ENCODE results near the gene B4GALT3. TPM values are rescaled to one million over a fixed set of nuclear protein-coding genes. Genes with fewer than 3 reads are reported as not detected.

The B4GALT3 gene
- total and polyA plus RNA-seq, 2 of the 8 experiments (the other 6 are each of a cell fraction or from before 2014, with no cell fraction given), result 42.3 to 43.0 TPM

GRCh38 chr1:161162052-161162451 lies 15.3 kb downstream of the B4GALT3 start:
- no peak overlapping the region for H3K23ac ChIP-seq (ENCODE audit: insufficient read length)
- no peak overlapping the region for H4K5ac ChIP-seq (ENCODE audit: insufficient read length, low read depth, low read length)
- peaks cover 0 to 9% (median 7%) of the 10 kb centered on the region in 4 experiments; a peak in 5 of 8 replicates for H3K36me3 ChIP-seq (ENCODE audit: control insufficient read depth in 2 of 4, insufficient read depth in 4 of 4, low read length in 3 of 4)
- H2BK15ac ChIP-seq (ENCODE audit: low read length), result no peak overlapping the region
- POLR2A ChIA-PET (ENCODE audit: partially characterized antibody), result interaction anchor here (0.7 to 2.2 kb wide), 4 partner anchors 8 to 40 kb away, joined by 3 to 8 read pairs (median 4); partner anchors contain the start of genes DEDD, NDUFS2 and UFC1
- no peak overlapping the region for H3K56ac ChIP-seq (replicated peaks; ENCODE audit: insufficient read length, low read depth, low read length)
- no peak overlapping the region for H2BK12ac ChIP-seq (ENCODE audit: low read depth, low read length)
- peaks cover 17% of the 10 kb centered on the region for H3K23me2 ChIP-seq (ENCODE audit: low read depth, low read length)
- no peak overlapping the region for H2BK120ac ChIP-seq (replicated peaks; ENCODE audit: low read depth, low read length)
- no peak overlapping the region for H4K91ac ChIP-seq (replicated peaks; ENCODE audit: insufficient read length, low read length)
- no peak overlapping the region for H3K4me2 ChIP-seq (ENCODE audit: insufficient read depth in 1 of 2, low read depth in 2 of 2, low read length in 2 of 2)
- no peaks in the 10 kb centered on the region; the same call in 1 of the 2 replicates for H3K79me1 ChIP-seq (ENCODE audit: low read depth, low read length)
- H3K9ac ChIP-seq (replicated peaks in 1 of 4; ENCODE audit: extremely low read depth in 1 of 4, low read depth in 3 of 4, low read length in 3 of 4), result no peak overlapping the region
- FAIRE-seq (no peak), DNase-seq (ENCODE audit: low read depth in 1 of 2, low spot score in 2 of 2) (no peak)
- H3K79me2 ChIP-seq (ENCODE audit: control insufficient read depth in 1 of 2, insufficient read depth in 2 of 2, low read length in 2 of 2), result no peaks in the 10 kb centered on the region; a peak in 1 of 4 replicates
- H3K27me3 ChIP-seq (replicated peaks in 1 of 4; ENCODE audit: control insufficient read depth in 3 of 4, extremely low read depth in 1 of 4, insufficient read depth in 3 of 4, low read length in 3 of 4), result no peaks in the 10 kb centered on the region
- WGBS, 2 experiments (ENCODE audit: extremely low coverage in 1 of 2, insufficient coverage in 1 of 2, insufficient read length in 1 of 2, insufficient replicate concordance in 2 of 2, low coverage in 1 of 2, low lambda C conversion rate in 2 of 2, missing lambda C conversion rate in 1 of 2), result 87% methylated on average over 7 of the region's 7 CpGs; no CpG with 5 or more reads in 1 of the 2 experiments
- no peak overlapping the region for H3K27ac ChIP-seq (ENCODE audit: low read depth, low read length)
- H2AK5ac ChIP-seq (ENCODE audit: low read depth, low read length), result no peak overlapping the region
- no peak overlapping the region for H3K18ac ChIP-seq (ENCODE audit: extremely low read depth, low read length)
- H3K14ac ChIP-seq (ENCODE audit: insufficient read length), result no peak overlapping the region
- H2AFZ ChIP-seq (ENCODE audit: low read length), result no peak overlapping the region
- H2BK5ac ChIP-seq (ENCODE audit: low read depth, low read length), result no peak overlapping the region
- no peak overlapping the region for H4K8ac ChIP-seq (ENCODE audit: extremely low read depth, insufficient read depth, low read length)
- H3K4me3 ChIP-seq (ENCODE audit: extremely low read depth in 1 of 4, insufficient read depth in 2 of 4, low read depth in 3 of 4, low read length in 4 of 4), result no peak overlapping the region
- no peaks in the 10 kb centered on the region for H3K9me3 ChIP-seq (ENCODE audit: insufficient read depth in 2 of 2, low read depth in 1 of 2, low read length in 1 of 2)
- H3K4ac ChIP-seq (replicated peaks; ENCODE audit: insufficient read length, low read depth, low read length), result no peak overlapping the region
- CTCF ChIA-PET (ENCODE audit: partially characterized antibody), result interaction anchor here (0.6 to 5.2 kb wide), 6 partner anchors 7 to 66 kb away, joined by 3 to 32 read pairs (median 3); partner anchors contain the start of gene UFC1
- H2BK20ac ChIP-seq (ENCODE audit: low read length), result no peak overlapping the region
- no peaks in the 10 kb centered on the region for H4K20me1 ChIP-seq (replicated peaks in 1 of 2; ENCODE audit: control insufficient read depth in 1 of 2, insufficient read depth in 2 of 2, low read length in 2 of 2)
- H3K4me1 ChIP-seq (replicated peaks in 1 of 4; ENCODE audit: control insufficient read depth in 3 of 4, insufficient read depth in 4 of 4, low read length in 3 of 4), result peaks cover 0 to 20% (median 8%) of the 10 kb centered on the region in 4 experiments; a peak in 5 of 7 replicates
- TF ChIP-seq CHD2 (IDR thresholded peaks at IDR 0.05; ENCODE audit: low read length) (no peak), JUN (IDR thresholded peaks at IDR 0.05; ENCODE audit: low read depth, low read length) (no peak), POLR2A (IDR thresholded peaks at IDR 0.05; ENCODE audit: control extremely low read depth in 1 of 2, low read depth in 2 of 2, low read length in 2 of 2) (no peak), GABPA (IDR thresholded peaks at IDR 0.05; ENCODE audit: borderline replicate concordance, insufficient read depth, low read length) (no peak), KDM5A (IDR thresholded peaks at IDR 0.05; ENCODE audit: low read length) (no peak), TEAD4 (IDR thresholded peaks at IDR 0.05; ENCODE audit: low read depth, low read length) (no peak), YY1 (IDR thresholded peaks at IDR 0.05; ENCODE audit: low read depth, low read length) (no peak), RNF2 (IDR thresholded peaks at IDR 0.05; ENCODE audit: borderline replicate concordance, low read depth, low read length, missing control alignments, poor library complexity, severe bottlenecking) (no peak), BACH1 (IDR thresholded peaks at IDR 0.05; ENCODE audit: low read length) (no peak), TCF12 (IDR thresholded peaks at IDR 0.05; ENCODE audit: low read depth, low read length) (no peak), RAD21 (IDR thresholded peaks at IDR 0.05 in 1 of 2, conservative IDR thresholded peaks at IDR 0.05 in 1 of 2; ENCODE audit: low read depth in 2 of 2, low read length in 2 of 2) (no peak)
- TF ChIP-seq, protein P1, sequence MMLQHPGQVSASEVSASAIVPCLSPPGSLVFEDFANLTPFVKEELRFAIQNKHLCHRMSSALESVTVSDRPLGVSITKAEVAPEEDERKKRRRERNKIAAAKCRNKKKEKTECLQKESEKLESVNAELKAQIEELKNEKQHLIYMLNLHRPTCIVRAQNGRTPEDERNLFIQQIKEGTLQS (IDR thresholded peaks at IDR 0.05; ENCODE audit: insufficient read depth, low read depth, low read length), result no peak
- TF ChIP-seq, protein P2, sequence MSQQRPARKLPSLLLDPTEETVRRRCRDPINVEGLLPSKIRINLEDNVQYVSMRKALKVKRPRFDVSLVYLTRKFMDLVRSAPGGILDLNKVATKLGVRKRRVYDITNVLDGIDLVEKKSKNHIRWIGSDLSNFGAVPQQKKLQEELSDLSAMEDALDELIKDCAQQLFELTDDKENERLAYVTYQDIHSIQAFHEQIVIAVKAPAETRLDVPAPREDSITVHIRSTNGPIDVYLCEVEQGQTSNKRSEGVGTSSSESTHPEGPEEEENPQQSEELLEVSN (IDR thresholded peaks at IDR 0.05), result no peak

All from H1 (cell line).